Pulmonary artery endothelial cell (primary cell): ENCODE data around the gene TPT1. TPM values are rescaled to one million over a fixed set of nuclear protein-coding genes. Genes with fewer than 3 reads are reported as not detected.
"Not testable (repeated sequence)": the region's sequence is repeated elsewhere in the genome, so short reads cannot be mapped to it uniquely, and the experiment has no call there.

Source experiments
- DNase-seq: peaks from one replicate; pipeline ENCODE4 v3.0.0-alpha.2; 2011; ENCODE audit warnings: low read depth, low spot score
- total RNA-seq: library from RNA; depleted of rRNA; stranded (reverse); fragments of >200 nt; gene quantifications from 2 replicates; pipeline ENCODE4 v1.2.3, GENCODE V29; 2014

TPT1 gene
- total RNA-seq, 1 donor from 2014 or later, result 2,284 TPM

- DNase-seq, result peak; percentile 52
These were observed 26.4 kb upstream of the TPT1 start for GRCh38 chr13:45367358-45367757.

DNA sequence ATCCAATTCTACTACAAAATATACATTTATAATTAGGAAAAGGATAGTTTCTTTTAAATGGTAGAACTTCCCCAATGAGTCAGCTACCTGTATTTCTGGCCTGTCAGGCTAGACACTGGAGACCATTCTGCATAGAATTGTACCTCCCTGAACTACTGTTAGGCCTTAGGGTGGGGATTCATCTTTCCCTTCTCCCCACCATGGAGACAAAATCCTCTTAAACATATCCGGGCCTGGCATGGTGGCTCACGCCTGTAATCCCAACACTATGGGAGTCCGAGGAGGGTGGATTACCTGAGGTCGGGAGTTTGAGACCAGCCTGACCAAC lies 24.5 kb upstream of the TPT1 start:
- DNase-seq, result no peak

GRCh38 chr13:45364876-45365557 lies 24.0 kb upstream of the TPT1 start:
- DNase-seq, result no peak

DNA sequence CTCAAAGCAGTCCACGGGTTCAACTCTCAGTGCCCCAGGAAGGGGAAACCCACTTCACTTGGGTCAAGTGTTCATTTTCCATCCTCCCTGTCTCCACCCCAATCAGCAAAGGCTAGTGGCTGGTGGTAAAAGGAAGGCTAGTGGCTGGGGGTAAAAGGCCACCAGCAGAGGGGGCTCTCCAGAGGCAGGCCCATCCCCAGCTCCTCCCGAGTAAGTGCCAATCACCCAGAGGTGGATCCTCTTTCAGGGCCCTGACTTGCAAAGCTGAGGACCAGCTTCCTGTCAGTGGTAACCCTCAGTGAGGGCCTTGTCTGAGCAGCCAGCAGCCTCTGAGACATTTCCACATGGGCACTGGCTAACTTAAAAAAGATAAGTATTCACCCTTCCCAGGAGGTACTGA lies 22.0 kb upstream of the TPT1 start:
- DNase-seq, result no peak

- DNase-seq, result no peak
These were observed 20.7 kb upstream of the TPT1 start for GRCh38 chr13:45361596-45362206.

DNA sequence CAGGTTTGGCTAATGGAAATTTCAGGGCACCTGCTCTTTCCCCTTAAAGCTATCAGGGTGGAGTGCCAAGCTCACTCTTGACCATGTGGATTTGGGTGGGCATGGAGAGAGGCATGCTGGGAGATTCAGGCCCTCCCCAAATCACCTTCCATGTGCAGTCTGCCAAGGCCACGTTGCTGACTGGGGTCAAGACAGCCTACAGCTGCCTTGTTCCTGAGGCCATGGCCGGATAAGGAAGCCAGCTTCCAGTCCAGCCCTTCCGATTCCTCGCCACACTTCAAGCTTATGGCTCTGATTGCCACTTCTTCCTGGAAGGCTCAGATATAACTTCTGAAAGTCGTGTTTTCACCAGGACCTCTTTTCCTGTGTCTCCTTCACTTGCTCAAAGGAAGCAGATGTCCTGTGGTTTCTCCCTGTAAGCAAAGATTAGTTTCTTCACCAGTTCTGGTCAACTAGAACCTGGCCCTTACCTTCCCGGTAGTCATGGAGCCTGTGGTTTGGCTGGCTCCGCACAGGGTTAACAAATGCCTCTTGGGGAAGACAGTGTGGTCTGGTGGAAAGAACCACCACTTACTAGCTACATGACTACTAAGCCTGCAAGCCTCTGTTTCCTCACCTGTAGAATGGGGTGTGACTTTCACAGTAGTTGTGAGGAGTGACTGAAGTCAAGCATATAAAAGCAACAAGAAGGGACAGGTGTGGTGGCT lies 16.1 kb upstream of the TPT1 start:
- DNase-seq, result no peak

DNA sequence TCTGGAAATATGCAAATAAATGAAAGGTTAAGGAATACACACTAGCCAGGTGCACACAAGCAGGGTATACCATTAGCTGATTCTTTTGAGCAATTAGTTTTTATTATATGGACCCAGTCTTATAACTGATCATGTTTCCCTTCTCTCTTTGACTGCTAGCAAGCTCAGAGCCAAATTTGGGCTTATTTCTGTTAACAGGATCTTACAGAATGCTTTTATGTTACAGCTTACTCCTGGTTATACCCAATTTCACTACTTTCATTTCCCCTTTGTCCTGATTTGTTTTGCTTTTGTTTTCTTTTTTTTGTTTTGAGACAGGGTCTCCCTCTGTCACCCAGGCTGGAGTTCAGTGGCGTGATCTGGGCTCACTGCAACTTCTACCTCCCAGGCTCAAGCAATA lies 12.9 kb upstream of the TPT1 start:
- DNase-seq, result no peak

- no peak for DNase-seq
These were observed 11.0 kb upstream of the TPT1 start for GRCh38 chr13:45352031-45352430.

DNA sequence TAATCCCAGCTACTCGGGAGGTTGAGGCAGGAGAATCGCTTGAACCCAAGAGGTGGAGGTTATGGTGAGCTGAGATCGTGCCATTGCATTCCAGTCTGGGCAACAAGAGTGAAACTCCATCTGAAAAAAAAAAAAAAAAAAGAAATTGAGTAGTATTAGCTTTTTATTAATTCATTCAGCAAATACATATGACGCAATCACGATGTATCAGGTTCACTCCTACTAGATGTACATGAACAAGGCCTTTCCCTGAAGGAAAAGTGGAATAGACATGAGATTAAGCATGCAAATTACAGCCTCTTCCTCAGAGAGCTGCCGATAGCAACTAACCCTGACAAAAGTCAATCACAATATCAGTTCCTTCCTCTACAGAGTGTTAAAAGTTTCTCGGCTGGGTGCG lies 9.2 kb upstream of the TPT1 start:
- no peak for DNase-seq

- DNase-seq, result no peak
These were observed 8.5 kb upstream of the TPT1 start for GRCh38 chr13:45349438-45349837.

- DNase-seq, result not testable (repeated sequence)
These were observed 3.1 kb upstream of the TPT1 start for GRCh38 chr13:45344064-45344463.

DNA sequence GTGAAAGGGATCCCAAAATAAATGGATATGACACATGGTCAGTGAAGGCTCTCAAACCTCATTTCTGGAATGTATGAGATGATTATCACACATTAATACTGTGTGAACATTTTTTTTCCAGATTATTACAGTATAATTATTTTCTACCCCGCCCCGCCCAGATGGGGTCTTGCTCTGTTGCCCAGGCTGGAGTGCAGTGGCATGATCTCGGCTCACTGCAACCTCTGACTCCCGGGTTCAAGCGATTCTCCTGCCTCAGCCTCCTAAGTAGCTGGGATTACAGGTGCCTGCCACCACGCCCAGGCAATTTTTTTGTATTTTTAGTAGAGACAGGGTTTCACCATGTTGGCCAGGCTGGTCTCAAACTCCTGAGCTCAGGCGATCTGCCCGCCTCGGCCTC lies 2.1 kb upstream of the TPT1 start:
- not testable (repeated sequence) for DNase-seq

DNA sequence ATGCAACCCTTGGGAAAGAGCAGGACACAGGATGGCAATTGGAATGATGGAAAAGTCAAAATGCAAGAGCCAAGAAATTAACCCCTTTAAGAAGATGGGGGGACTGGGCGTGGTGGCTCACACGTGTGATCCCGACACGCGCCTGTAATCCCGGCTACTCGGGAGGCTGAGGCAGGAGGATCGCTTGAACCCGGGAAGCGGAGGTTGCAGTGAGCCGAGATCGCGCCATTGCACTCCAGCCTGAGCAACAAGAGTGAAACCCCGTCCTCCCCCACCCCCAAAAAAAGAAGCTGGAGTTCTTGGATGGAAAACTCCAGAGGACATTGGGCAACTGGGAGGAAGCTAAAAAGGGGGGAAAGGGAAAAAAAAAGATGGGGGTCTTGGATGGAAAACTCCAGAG lies 1.7 kb upstream of the TPT1 start:
- DNase-seq, result not testable (repeated sequence)

DNA sequence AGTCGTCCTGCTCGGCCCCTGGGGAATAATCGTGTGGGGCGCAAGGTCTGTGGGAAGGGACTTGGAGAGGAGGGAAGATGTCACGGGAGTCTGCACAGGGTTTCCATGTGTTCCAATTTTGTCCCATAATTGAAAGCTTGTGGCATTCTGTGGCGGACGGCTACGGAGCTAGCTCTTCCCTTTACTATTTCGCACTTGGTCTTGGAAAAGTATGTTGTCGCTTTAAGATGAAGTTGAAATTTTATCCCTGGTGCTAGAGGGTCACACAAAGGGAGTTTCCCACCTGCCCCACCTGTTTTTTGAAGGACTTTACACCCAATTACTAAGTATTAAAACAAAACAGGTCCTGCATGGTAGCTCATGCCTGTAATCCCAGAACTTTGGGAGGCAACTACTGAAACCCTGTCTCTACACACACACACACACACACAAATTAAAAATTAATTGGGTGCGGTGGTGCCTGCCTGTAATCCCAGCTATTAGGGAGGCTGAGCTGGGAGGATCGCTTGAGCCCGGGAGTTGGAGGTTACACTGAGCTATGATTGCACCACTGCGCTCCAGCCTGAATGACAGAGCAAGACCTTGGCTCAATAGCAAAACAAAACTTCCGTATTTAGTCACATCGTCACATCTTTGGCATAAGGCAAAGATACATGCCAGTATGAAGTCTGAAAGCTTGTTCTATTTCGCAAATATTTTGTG lies 967 bp upstream of the TPT1 start:
- no peak for DNase-seq

GRCh38 chr13:45340422-45341033 lies 455 bp downstream of the TPT1 start:
- DNase-seq, result peak; percentile 73

DNA sequence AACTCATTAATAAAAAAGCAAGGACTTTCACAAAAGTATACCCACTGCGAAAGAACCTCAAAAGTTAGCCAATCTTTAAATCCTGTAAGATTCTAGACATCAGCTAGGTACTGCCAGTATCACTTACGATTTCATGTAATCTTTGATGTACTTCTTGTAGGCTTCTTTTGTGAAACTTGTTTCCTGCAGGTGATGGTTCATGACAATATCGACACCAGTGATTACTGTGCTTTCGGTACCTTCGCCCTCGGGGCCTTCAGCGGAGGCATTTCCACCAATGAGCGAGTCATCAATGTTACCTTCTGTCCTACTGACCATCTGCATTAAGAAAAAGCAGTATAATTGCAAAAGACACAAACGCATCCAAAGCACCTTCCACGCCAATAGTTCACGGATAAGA lies 1.1 kb downstream of the TPT1 start:
- no peak for DNase-seq

GRCh38 chr13:45339399-45339798 lies 1.6 kb downstream of the TPT1 start:
- no peak for DNase-seq

DNA sequence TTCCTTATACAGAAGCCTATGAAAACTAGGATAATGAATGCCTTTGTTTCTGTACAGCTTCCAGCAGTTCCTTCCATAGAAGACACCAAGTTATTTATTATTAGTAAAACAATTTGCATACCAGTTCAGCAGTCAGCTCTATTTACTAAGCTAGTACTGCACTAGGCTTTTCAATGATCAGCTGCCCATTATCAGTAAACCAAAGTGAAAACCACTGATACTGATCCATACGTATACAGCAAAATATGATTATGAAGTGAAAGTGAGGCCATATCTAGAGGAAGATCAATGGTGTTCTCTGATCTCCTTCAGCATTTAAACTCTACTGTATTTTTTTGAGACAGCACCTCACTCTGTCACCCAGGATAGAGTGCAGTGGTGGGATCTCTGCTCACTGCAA lies 3.2 kb downstream of the TPT1 start:
- no peak for DNase-seq

- no peak for DNase-seq
These were observed 3.6 kb downstream of the TPT1 start for GRCh38 chr13:45337395-45337794.

GRCh38 chr13:45336025-45336800 lies 4.8 kb downstream of the TPT1 start:
- DNase-seq, result no peak

GRCh38 chr13:45335397-45336024 lies 5.5 kb downstream of the TPT1 start:
- DNase-seq, result no peak
